Lung microvascular endothelial cell (primary cell): ENCODE results near the gene CORO6. TPM values are rescaled to one million over a fixed set of nuclear protein-coding genes. Genes with fewer than 3 reads are reported as not detected.
"Not testable (repeated sequence)": the region's sequence is repeated elsewhere in the genome, so short reads cannot be mapped to it uniquely, and the experiment has no call there.

Experiments used
- DNase-seq, 2 donors: peaks; one replicate each; pipeline versions ENCODE4 v3.0.0 to v3.0.0-alpha.2; 2010; ENCODE audit warnings: low read depth in 2 of 2
- total RNA-seq: library from RNA; depleted of rRNA; stranded (reverse); fragments of >200 nt; gene quantifications from 2 replicates; pipeline ENCODE4 v1.2.1, GENCODE V29; 2014

Gene CORO6
- total RNA-seq = 0.40 and 0.87 TPM in 2 replicates

DNA sequence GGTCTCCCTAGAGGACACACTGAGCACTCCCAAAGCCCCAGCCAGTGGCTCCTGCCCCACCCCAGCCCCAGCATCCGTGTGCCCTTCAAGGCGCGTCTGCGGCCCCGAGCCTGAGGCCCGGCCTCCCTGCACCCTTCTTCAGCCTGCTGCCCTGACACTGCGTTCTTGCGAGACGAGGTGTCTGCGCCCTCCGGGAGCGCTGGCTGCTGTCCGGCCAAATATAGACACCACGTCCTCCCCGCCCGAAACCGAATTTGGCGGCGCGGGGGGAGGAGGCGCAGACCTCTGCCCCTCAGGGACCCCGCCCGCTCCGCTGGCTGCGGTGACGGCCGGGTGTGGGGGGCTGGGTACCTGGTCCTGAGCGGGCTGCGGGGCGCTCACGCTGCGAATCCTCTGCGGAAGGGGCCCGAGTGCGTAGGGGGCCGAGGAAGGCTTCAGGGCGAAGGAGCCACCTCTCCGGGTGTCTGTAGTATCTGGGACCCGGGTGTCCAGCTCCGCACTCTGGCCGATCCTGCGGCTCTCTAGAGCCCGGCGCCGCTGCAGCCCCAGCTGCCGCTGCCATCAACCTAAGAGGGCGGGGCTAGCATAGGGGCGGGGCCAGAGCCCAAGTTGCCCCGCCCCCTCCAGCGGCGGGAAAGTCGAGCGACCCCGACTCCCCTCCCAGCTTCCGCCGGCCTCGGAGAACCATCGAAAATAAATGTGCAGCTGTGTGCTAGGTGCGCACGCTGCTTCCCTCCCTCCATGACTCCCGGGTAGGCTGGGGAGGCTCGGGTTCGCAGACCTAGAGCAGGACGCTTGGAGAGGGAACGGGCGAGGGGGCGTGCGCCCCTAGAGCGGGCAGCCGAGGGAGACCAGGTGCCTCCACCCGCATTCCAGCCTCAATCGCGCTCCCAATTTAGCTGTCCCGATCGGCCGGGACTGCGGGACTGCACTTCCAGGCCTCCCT lies at the start of gene CORO6:
TSS of gene CORO6 (minus strand) at position 576 of the 946 bp plus-strand sequence. CDS start 1,491 bp downstream, outside the sequence.
- peak; percentile 39 to 55 for DNase-seq

DNA sequence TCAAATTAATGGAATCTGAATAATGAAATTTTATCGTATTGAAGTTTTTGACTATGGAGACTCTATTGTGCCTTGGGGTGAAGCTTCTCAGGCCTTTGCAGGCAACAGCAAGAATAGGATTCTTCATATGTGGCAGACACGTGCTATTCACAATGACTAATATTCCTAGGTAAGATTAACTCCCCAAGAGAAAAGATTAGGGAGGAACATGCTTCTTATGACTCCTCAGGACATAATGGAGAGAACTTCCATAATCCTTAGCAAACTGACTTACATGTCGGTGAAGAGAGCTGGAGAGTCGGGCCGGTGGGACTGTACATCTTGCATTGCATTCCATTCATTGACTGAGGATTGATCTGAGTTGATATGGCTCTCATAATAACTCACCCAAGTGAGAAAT lies 48.9 kb upstream of the CORO6 start:
- no peak for DNase-seq

DNA sequence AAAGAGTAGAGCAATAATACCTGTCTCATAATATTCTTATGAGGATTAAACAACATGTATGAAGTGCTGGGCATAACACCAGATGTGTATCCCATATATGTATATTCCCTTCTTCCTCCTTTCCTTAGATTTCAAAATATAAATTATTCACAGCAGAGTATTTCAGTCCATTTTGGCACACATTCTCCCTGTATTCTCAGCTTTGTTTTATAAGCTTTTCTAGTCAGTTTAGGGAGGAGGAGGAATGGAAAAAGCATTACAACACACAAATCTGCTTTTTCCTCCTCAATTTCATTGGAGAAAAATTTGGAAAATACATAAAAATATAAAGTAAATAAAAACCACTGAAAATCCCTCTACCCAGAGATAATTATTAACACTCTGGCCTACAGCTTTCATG lies 46.6 kb upstream of the CORO6 start:
- no peak for DNase-seq

DNA sequence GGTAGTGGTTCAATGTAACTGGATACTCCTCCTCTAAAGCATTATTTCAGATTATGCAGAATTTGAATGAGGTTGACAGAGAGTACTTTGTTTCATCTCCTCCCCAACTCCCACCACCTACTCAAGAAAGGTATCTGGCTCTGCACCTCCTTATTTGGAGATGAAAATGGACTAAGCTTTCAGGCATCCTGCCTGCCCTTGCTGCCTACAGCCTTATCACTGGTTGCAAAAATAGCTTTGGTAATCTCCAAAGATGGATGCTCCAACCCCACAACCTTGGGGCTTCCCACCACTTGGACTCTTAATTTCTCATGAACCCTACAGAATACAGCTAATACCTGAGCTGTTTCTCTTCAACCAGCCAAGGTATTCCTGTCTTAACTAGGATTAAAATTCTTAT lies 45.3 kb upstream of the CORO6 start:
- no peak for DNase-seq

DNA sequence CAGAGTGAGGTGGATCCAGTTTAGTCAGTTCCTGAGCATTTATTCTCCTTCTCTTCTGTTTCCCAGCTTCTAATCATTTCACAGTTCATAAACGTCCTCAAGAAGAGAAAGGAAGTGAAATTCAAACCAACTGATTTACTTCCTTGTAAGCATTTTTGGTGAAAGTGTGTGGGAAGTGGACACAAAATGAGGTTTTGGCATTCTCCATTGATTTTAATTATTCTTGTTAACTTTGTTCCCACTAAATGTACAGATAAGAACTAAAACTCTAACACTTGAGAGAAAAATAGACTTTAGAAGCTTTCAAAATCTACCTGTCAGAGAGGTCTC lies 42.7 kb upstream of the CORO6 start:
- DNase-seq = no peak

DNA sequence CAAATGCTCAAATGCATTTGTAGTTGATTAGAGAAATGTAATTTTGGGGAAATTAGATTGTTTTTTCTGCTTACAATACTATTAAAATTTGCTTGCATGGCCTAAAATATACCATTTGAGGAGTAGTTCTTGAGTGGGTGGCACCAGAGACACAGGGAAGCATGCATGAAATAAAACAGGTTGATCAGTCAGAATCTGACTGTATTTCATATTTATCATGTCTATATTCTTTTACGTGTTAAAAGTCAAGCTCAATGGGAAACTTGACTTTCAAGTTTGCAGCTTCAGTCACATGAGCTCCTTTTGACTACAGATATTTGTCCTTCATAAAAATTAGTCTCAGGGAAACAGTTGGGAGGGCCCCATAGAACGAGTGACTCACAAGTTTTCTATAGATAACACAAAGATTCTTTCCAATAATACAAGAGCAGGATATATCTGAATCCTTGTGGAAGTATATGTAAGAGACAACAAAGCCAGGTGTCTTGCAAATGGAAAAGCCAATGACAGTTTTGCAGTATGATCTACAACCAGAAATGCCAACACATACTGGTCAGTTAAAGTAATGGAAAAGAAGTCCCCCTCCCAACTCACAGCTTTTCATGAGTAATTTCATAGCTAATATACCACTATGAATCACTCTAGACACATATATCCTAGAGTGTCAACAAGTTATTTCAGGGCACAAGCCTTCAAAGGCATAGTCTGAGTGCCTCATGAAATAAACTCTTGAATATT lies 42.2 kb upstream of the CORO6 start:
- DNase-seq = peak in 1 of 2 donors; percentile 86

DNA sequence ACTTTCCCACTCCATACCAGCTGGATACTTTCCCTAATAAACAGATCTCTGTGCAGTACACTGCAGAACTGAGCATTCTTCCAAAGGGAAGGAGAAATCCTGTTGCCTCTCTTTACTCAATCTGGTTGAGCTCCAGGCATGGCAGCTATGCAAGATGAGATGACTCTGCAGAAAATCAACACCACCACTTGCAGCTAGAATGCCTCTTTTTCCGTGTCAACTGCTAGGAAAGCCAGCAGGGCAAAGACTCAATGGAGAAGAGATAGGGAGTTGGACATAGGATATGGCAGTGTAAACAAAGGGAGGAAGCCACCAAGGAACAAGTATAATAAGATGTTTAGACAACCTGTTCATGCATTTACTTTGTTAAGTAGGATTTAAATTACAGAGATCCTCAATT lies 40.4 kb upstream of the CORO6 start:
- DNase-seq = peak in 1 of 2 donors; percentile 24

DNA sequence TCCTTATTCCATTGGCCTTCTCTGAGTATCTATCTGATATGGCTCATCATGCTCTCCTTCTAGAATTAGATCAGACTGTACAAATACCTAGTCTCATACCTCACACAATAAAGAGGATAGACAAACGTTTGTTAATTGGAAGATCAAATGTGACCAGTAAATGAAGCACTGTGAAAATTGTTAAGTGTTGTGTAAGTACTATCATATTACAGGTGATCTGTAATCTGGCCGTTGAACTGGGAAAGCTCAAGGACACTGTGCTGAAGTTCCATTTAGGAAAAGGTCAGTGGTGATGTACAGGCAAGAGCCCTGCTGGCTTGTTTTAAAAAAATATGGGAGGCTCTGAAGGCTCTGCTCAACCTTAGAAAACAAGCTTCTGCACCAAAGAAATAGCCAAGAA lies 38.5 kb upstream of the CORO6 start:
- DNase-seq = no peak

DNA sequence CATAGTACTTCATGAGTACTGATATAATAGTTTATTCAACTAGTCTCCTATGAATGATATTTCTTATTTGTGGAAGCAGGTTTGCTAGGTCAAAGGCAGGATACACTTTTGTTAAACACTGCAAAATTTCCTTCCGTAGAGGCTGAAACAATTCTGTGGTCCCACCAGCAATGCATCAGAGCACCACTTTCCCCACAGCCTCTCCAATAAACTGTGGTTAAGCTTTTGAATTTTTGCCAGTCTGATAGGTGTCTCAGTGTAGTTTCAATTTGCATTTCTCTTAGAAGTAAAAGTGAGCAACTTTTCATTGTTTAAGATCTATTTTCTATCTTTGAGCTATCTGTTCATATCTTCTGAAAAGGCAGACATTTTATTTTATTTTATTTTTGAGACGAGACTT lies 36.4 kb upstream of the CORO6 start:
- peak in 1 of 2 donors; percentile 25 for DNase-seq

DNA sequence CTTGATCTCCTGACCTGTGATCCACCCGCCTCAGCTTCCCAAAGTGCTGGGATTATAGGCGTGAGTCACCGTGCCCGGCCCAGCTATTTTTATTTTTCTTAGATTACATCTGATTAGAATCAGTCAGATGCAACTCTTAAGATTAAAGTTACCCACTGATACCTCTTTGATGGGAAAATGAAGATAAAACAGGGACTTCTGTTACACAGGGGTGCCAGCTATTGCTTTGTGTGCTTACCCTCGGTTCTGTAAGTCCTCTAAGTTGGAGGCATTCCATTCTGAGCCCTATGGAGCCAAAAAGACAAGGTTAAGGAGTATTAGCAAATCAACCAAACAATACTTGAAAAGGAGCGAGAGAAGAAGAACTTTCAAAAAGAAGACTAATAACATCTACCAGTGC lies 32.6 kb upstream of the CORO6 start:
- no peak for DNase-seq

DNA sequence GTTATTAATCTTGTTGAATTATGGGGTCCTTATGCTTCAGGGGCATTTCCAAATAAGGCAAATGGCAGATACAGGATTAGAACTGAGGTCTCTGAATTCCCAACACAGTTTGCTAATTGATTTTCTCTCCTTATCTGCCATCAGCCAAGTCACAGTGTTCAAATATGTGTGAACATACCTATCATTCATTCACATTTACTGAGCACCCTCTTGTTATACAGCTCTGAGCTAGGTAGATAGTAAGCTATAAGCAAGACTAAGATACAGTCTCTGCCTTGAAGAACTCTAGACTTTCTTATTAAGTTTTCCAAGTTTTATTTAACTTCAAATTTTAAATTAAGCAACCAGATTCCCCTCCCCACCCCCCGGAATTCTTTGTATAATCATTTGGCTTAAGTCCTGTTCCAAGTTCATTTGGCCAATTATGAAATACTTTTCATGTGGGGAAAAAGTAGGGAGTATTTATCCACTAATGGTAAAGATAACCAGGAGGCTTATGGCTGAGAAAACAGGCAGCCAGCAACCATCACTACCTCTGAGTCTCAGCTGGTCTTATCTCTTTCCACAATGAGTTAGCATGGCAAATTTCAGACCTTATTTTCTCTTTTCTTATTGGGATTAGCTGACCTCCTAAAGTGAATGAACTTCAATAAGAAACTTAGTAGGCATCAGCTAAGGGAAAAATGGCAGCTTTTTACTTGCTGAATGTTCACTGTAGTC lies 31.4 kb upstream of the CORO6 start:
- DNase-seq = no peak

DNA sequence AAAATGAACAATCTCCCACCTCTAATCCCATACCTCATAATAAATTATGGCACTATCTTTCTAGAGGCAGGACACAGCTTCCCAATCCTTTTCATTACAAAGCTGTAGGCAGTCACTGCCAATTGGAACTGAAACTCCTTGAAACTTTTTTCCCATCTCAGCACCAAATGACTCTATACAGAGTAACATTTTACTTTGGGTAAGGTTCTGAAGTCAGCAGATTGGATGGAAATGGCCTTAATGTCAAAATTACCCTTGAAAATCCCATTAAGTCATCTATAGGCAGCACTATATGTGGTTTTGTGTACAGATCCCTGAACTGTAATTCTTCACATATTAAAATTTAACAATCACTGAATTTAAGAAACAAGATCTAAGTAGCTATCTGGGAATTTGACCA lies 30.3 kb upstream of the CORO6 start:
- no peak for DNase-seq

DNA sequence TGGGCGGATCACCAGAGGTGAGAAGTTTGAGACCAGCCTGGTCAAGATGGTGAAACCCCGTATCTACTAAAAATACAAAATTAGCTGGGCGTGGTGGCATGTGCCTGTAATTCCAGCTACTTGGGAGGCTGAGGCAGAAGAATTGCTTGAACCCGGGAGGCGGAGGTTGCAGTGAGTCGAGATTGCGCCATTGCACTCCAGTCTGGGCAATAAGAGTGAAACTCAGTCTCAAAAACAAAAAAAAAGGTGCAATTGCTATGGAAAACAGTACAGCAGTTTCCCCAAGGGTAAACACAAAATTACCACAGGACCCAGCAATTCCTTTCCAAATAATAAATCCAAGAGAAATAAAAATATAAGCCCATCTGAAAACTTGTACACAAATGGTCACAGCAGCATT lies 29.2 kb upstream of the CORO6 start:
- DNase-seq = not testable (repeated sequence)

DNA sequence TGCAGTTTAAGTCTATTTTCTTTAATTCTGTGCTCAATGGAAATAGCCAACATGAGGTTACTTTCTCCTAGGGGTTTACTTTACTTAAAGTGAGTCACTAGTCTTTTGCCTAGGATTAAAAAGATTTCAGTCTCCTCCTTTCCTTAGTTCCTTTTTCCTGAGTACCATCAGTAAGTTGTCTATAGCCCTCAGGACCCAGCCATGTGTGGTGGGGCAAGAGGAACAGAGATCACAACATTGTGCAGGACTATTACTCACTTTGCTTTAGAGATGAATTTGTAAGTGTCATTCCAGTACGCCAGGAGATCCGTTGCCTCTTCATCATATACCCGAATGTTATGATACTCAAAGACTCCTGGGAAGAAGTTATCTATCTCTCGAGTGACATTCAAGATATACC lies 27.7 kb upstream of the CORO6 start:
- no peak for DNase-seq

DNA sequence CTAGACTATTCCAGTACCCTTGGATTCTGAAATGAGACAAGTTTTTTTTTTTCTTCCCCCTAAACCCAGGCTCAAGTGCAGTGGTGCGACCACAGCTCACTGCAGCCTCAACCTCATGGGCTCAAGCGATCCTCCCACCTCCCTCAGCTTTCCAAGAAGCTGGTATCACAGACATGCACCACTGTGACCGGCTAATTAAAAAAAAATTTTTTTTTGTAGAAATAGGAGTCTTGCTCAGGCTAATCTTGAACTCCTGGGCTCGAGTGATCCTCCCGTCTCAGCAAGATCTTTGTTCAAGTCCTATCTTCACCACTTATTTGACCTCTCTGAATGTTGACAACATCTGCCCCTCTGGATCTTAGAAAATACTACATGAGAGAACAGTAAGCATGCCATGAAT lies 26.6 kb upstream of the CORO6 start:
- DNase-seq = no peak

DNA sequence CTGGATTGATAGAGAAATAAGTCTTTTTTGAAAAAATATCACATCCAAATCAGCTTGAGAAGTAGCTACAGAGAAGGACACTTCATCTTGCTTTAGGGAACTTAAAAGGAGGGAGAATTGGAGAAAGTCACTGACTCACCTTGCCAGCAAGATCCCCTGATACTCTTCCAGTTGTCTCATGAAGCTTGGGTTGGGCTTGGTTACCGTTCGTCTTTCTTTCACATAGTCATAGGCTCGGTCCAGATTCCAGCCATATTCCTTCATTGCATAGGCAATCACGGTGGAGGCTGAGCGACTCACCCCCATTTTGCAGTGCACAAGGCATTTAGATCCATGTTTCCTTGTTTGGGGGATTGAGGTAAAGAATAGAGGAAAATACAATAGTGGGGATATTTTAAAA lies 25.3 kb upstream of the CORO6 start:
- no peak for DNase-seq

DNA sequence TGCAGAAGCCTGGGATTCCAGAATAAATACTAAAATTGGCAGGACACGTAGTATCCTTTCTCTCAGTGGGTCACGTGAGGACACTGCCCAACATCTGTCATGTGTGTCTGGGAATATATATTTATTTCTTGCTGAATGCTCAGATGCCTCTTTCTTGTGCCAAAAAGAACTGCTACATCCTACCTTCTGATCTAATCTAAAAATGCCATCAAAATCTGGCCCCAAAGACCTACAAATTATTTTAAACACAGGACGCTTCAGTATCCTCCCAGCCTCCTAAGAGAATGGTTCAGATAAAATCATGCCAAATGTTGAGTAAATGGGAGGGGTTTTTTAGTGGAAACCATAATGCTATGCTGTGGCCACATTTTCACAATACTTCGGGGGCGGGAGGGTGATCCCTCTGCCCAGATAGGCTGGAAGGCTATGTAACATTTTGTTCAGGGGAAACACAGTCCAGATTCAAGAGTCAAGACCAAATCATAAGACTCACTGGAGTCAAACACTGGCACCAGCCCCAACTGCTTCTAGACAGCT lies 22.9 kb upstream of the CORO6 start:
- peak; percentile 36 to 58 for DNase-seq

DNA sequence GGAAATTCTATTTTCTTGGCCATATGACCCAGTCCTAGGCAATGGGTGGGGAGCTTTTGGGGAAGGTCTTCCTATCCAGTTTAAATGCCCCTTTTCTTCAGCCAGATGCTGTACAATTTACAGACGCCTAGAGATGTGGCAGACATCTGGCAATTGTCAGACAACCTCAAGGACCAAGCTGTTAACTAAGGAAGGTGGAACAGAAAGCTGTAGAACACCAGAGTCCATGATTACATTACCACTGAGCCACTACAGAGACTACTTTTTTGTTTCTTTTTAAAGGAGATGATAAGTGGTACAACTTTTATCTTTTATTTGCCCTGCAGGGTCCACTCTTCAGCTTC lies 21.1 kb upstream of the CORO6 start:
- DNase-seq = no peak

DNA sequence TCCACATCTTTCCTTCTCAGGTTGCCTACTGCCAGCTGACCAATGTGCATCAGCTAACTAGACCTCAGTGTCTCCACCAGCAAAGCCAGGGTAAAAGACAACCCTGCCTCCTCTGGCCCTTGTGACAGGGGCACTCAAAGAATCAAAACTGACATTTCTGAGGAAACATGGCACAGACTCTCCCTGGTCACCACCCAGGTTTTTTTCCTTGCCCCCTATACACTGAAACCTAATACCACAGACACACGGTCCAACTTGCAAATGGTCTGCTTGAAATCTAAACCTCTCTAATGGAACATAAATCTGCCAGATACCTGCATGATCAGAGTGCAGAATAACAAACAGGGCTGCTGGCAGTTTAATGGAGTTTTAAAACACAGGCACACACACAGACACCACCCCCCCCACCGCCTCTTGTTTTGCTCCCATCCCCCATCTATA lies 19.5 kb upstream of the CORO6 start:
- DNase-seq = peak in 1 of 2 donors; percentile 51

DNA sequence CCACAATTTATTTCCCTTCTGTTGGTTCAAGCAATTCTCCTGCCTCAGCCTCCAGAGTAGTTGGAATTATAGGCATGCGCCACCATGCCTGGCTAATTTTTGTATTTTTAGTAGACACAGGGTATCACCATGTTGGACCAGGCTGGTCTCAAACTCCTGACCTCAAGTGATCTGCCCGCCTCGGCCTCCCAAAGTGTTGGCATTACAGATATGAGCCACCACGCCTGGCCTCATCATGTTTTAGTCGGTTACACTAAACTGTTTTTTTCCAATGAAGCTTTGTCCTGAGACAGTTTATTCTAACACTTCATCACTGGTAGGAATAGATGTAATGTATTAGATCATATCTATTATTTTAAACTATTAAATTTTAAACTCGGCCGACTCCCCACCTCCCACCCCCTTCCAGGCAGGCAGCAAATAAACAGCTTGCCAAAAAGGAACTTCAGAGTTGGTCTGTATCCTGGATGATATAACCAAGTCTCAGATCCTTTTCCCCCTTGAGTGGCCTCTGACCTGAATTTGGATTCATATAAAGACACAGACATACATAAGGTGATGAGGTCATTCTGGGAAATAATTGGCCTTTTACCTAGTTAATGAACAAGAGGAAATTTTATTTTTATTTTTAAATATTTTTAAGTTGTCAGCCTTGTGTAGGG lies 18.4 kb upstream of the CORO6 start:
- peak; percentile 68 to 94 for DNase-seq

DNA sequence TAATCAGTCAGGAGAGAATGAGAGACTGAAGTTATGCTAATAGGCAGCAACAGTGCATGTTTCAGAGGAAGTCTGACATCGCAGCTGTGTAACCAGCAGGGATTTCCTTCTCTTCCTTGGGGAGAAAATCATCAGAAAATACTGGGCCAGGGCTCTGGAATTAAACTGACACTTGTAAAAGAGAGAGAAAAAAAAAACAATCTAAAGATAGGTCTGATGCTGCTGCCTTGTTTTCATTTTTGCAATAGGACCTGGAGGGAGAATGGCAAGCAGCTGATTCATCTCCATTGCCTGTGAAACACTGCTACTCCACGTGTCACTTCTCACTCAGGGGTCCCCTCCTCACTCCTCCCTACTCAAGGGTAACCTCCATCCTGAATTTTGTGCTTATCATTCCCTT lies 17.7 kb upstream of the CORO6 start:
- peak; percentile 34 to 73 for DNase-seq
